ENCODE data around the gene FANCD2. TPM values are rescaled to one million over a fixed set of nuclear protein-coding genes. Genes with fewer than 3 reads are reported as not detected.
"Not testable (repeated sequence)": the region's sequence is repeated elsewhere in the genome, so short reads cannot be mapped to it uniquely, and the experiment has no call there.

Gene FANCD2
- polyA plus RNA-seq, 1 donor = 14.5 TPM

GRCh38 chr3:10015461-10015904, 10.8 kb upstream of the FANCD2 start:
- H3K4me3 ChIP-seq (ENCODE audit: low read length) = no peak overlapping the region
- no CpG with 5 or more reads among the region's 10 CpGs for WGBS (ENCODE audit: insufficient coverage, low lambda C conversion rate)
- H3K27ac ChIP-seq (ENCODE audit: low read length) = peak overlapping the region; percentile 68

GRCh38 chr3:10017636-10018292, 8.5 kb upstream of the FANCD2 start:
- peaks cover 39% of the 10 kb centered on the region for H3K36me3 ChIP-seq (ENCODE audit: control insufficient read depth, insufficient read depth, low read length)
- no peaks in the 10 kb centered on the region for H3K27me3 ChIP-seq (ENCODE audit: control insufficient read depth, insufficient read depth, low read length)
- H3K4me1 ChIP-seq (ENCODE audit: control insufficient read depth, insufficient read depth, low read length) = peaks cover 5% of the 10 kb centered on the region
- no CpG with 5 or more reads among the region's 13 CpGs for WGBS (ENCODE audit: insufficient coverage, low lambda C conversion rate)
- DNase-seq = no peak
- no peaks in the 10 kb centered on the region for H3K9me3 ChIP-seq (ENCODE audit: control insufficient read depth, low read depth, low read length)
- no peak overlapping the region for H3K4me3 ChIP-seq (ENCODE audit: low read length)
- H3K27ac ChIP-seq (ENCODE audit: low read length) = no peak overlapping the region

More at GRCh38 chr3:10015461-10015904, 10.8 kb upstream of the FANCD2 start:
- Histone ChIP-seq H3K36me3 (ENCODE audit: control insufficient read depth, insufficient read depth, low read length) (peaks cover 22% of the 10 kb centered on the region), H3K4me1 (ENCODE audit: control insufficient read depth, insufficient read depth, low read length) (peaks cover 11% of the 10 kb centered on the region), H3K9me3 (ENCODE audit: control insufficient read depth, low read depth, low read length) (no peaks in the 10 kb centered on the region), H3K27me3 (ENCODE audit: control insufficient read depth, insufficient read depth, low read length) (no peaks in the 10 kb centered on the region)
- DNase-seq = peak; percentile 58 to 62

- not testable (repeated sequence) for H3K4me3 ChIP-seq (ENCODE audit: low read length); H3K4me1 ChIP-seq (ENCODE audit: control insufficient read depth, insufficient read depth, low read length); H3K27me3 ChIP-seq (ENCODE audit: control insufficient read depth, insufficient read depth, low read length); H3K27ac ChIP-seq (ENCODE audit: low read length); DNase-seq; H3K9me3 ChIP-seq (ENCODE audit: control insufficient read depth, low read depth, low read length)
- no CpG with 5 or more reads among the region's 2 CpGs for WGBS (ENCODE audit: insufficient coverage, low lambda C conversion rate)
- peaks cover 44% of the 10 kb centered on the region for H3K36me3 ChIP-seq (ENCODE audit: control insufficient read depth, insufficient read depth, low read length)
Measured at GRCh38 chr3:10018806-10019205, 7.4 kb upstream of the FANCD2 start.

GRCh38 chr3:10019326-10019725, 6.9 kb upstream of the FANCD2 start:
- Histone ChIP-seq H3K4me1 (ENCODE audit: control insufficient read depth, insufficient read depth, low read length) (peaks cover 11% of the 10 kb centered on the region), H3K4me3 (ENCODE audit: low read length) (no peak overlapping the region), H3K27me3 (ENCODE audit: control insufficient read depth, insufficient read depth, low read length) (no peaks in the 10 kb centered on the region), H3K36me3 (ENCODE audit: control insufficient read depth, insufficient read depth, low read length) (peaks cover 44% of the 10 kb centered on the region), H3K27ac (ENCODE audit: low read length) (no peak overlapping the region), H3K9me3 (ENCODE audit: control insufficient read depth, low read depth, low read length) (no peaks in the 10 kb centered on the region)
- WGBS (ENCODE audit: insufficient coverage, low lambda C conversion rate) = 100% methylated on average over 1 of the region's 5 CpGs
- no peak for DNase-seq

GRCh38 chr3:10021856-10022775, 4.1 kb upstream of the FANCD2 start:
- no peaks in the 10 kb centered on the region for H3K27me3 ChIP-seq (ENCODE audit: control insufficient read depth, insufficient read depth, low read length)
- peaks cover 13% of the 10 kb centered on the region for H3K4me1 ChIP-seq (ENCODE audit: control insufficient read depth, insufficient read depth, low read length)
- H3K36me3 ChIP-seq (ENCODE audit: control insufficient read depth, insufficient read depth, low read length) = peaks cover 44% of the 10 kb centered on the region
- no peaks in the 10 kb centered on the region for H3K9me3 ChIP-seq (ENCODE audit: control insufficient read depth, low read depth, low read length)
- WGBS (ENCODE audit: insufficient coverage, low lambda C conversion rate) = no CpG with 5 or more reads among the region's 9 CpGs
- H3K27ac ChIP-seq (ENCODE audit: low read length) = no peak overlapping the region
- no peak overlapping the region for H3K4me3 ChIP-seq (ENCODE audit: low read length)
- DNase-seq = no peak

GRCh38 chr3:10023587-10024310, 2.5 kb upstream of the FANCD2 start:
- Histone ChIP-seq H3K4me3 (ENCODE audit: low read length) (no peak overlapping the region), H3K4me1 (ENCODE audit: control insufficient read depth, insufficient read depth, low read length) (peaks cover 14% of the 10 kb centered on the region), H3K9me3 (ENCODE audit: control insufficient read depth, low read depth, low read length) (no peaks in the 10 kb centered on the region), H3K36me3 (ENCODE audit: control insufficient read depth, insufficient read depth, low read length) (peaks cover 33% of the 10 kb centered on the region), H3K27me3 (ENCODE audit: control insufficient read depth, insufficient read depth, low read length) (no peaks in the 10 kb centered on the region), H3K27ac (ENCODE audit: low read length) (peak overlapping the region; percentile 63)
- WGBS (ENCODE audit: insufficient coverage, low lambda C conversion rate) = no CpG with 5 or more reads among the region's 8 CpGs
- DNase-seq = peak; percentile 52 to 68

- DNase-seq = no peak
- no peaks in the 10 kb centered on the region for H3K9me3 ChIP-seq (ENCODE audit: control insufficient read depth, low read depth, low read length)
- 88% methylated on average over 4 of the region's 19 CpGs for WGBS (ENCODE audit: insufficient coverage, low lambda C conversion rate)
- no peaks in the 10 kb centered on the region for H3K27me3 ChIP-seq (ENCODE audit: control insufficient read depth, insufficient read depth, low read length)
- H3K27ac ChIP-seq (ENCODE audit: low read length) = peak overlapping the region; percentile 40
- H3K4me1 ChIP-seq (ENCODE audit: control insufficient read depth, insufficient read depth, low read length) = peaks cover 14% of the 10 kb centered on the region
- peaks cover 23% of the 10 kb centered on the region for H3K36me3 ChIP-seq (ENCODE audit: control insufficient read depth, insufficient read depth, low read length)
- peak overlapping the region; percentile 69 for H3K4me3 ChIP-seq (ENCODE audit: low read length)
Measured at GRCh38 chr3:10025205-10026083, 793 bp upstream of the FANCD2 start.

- H3K27ac ChIP-seq (ENCODE audit: low read length) = no peak overlapping the region
- no peak for DNase-seq
- no peak overlapping the region for H3K4me3 ChIP-seq (ENCODE audit: low read length)
- WGBS (ENCODE audit: insufficient coverage, low lambda C conversion rate) = no CpG with 5 or more reads among the region's 5 CpGs
- H3K27me3 ChIP-seq (ENCODE audit: control insufficient read depth, insufficient read depth, low read length) = no peaks in the 10 kb centered on the region
- H3K36me3 ChIP-seq (ENCODE audit: control insufficient read depth, insufficient read depth, low read length) = no peaks in the 10 kb centered on the region
- no peaks in the 10 kb centered on the region for H3K9me3 ChIP-seq (ENCODE audit: control insufficient read depth, low read depth, low read length)
- H3K4me1 ChIP-seq (ENCODE audit: control insufficient read depth, insufficient read depth, low read length) = no peaks in the 10 kb centered on the region
Measured at GRCh38 chr3:10041034-10041433, 14.8 kb downstream of the FANCD2 start.

GRCh38 chr3:10047876-10048275, 21.6 kb downstream of the FANCD2 start:
- 87% methylated on average over 2 of the region's 2 CpGs for WGBS (ENCODE audit: insufficient coverage, low lambda C conversion rate)
- H3K27ac ChIP-seq (ENCODE audit: low read length) = no peak overlapping the region
- no peak overlapping the region for H3K4me3 ChIP-seq (ENCODE audit: low read length)
- peaks cover 2% of the 10 kb centered on the region for H3K36me3 ChIP-seq (ENCODE audit: control insufficient read depth, insufficient read depth, low read length)
- H3K27me3 ChIP-seq (ENCODE audit: control insufficient read depth, insufficient read depth, low read length) = no peaks in the 10 kb centered on the region
- no peaks in the 10 kb centered on the region for H3K9me3 ChIP-seq (ENCODE audit: control insufficient read depth, low read depth, low read length)
- DNase-seq = no peak
- no peaks in the 10 kb centered on the region for H3K4me1 ChIP-seq (ENCODE audit: control insufficient read depth, insufficient read depth, low read length)
